ENCODE measurements around the gene UBE4A.

- TF ChIP-seq CTCF (IDR thresholded peaks at IDR 0.05; ENCODE audit: insufficient read depth, low read length) (no peak), SPI1 (IDR thresholded peaks at IDR 0.05; ENCODE audit: borderline replicate concordance, low read depth) (no peak), POLR2AphosphoS5 (IDR thresholded peaks at IDR 0.05; ENCODE audit: low read depth) (no peak)
These were observed 6.9 kb downstream of the UBE4A start for GRCh38 chr11:118366287-118366686.

All from HL-60 (cell line).